GM23248 (cell line): Measurements from ENCODE around the gene NLRP4. TPM values are rescaled to one million over a fixed set of nuclear protein-coding genes. Genes with fewer than 3 reads are reported as not detected.

ENCODE experiments used
- DNase-seq: peaks from one replicate; pipeline ENCODE4 v3.0.0-alpha.2; 2015
- H2AFZ ChIP-seq: fragments of 200-600 bp; sonication (generic); 2 replicates; pipeline ENCODE4 v1.6.1; 2016; ENCODE audit warnings: antibody characterized with exemption
- H3F3A ChIP-seq: fragments of 200-600 bp; sonication (generic); 2 replicates; pipeline ENCODE4 v1.6.1; 2016; ENCODE audit warnings: mild to moderate bottlenecking, antibody characterized with exemption, mixed run types; ENCODE audit not compliant: insufficient read depth
- H3K27ac ChIP-seq: fragments of 200-600 bp; sonication (generic); 2 replicates; pipeline ENCODE4 v1.5.1; 2016; ENCODE audit warnings: mild to moderate bottlenecking
- H3K27me3 ChIP-seq: fragments of 200-600 bp; sonication (generic); replicated peaks from 2 replicates; pipeline ENCODE4 v1.6.1; 2016; ENCODE audit warnings: mild to moderate bottlenecking; ENCODE audit not compliant: insufficient read depth
- H3K36me3 ChIP-seq: fragments of 200-600 bp; sonication (generic); 2 replicates; pipeline ENCODE4 v1.6.1; 2016; ENCODE audit warnings: low read depth, mild to moderate bottlenecking
- H3K4me1 ChIP-seq: fragments of 200-600 bp; sonication (generic); 2 replicates; pipeline ENCODE4 v1.6.1; 2016; ENCODE audit warnings: mild to moderate bottlenecking; ENCODE audit not compliant: insufficient read depth
- H3K4me2 ChIP-seq: fragments of 200-600 bp; sonication (generic); one replicate; pipeline ENCODE4 v1.6.1; 2016; ENCODE audit warnings: mild to moderate bottlenecking; ENCODE audit not compliant: unreplicated experiment
- H3K4me3 ChIP-seq: fragments of 200-600 bp; sonication (generic); 2 replicates; pipeline ENCODE4 v1.5.1; 2016; ENCODE audit warnings: mild to moderate bottlenecking
- H3K79me2 ChIP-seq: fragments of 200-600 bp; sonication (generic); 2 replicates; pipeline ENCODE4 v1.6.1; 2016; ENCODE audit warnings: mild to moderate bottlenecking; ENCODE audit not compliant: insufficient read depth
- H3K9ac ChIP-seq: fragments of 200-600 bp; sonication (generic); 2 replicates; pipeline ENCODE4 v1.6.1; 2016; ENCODE audit warnings: mild to moderate bottlenecking
- H3K9me2 ChIP-seq: fragments of 200-600 bp; sonication (generic); 2 replicates; pipeline ENCODE4 v1.6.1; 2016; ENCODE audit warnings: mixed run types, mild to moderate bottlenecking, moderate library complexity; ENCODE audit not compliant: insufficient read depth
- H3K9me3 ChIP-seq: fragments of 200-600 bp; sonication (generic); one replicate; pipeline ENCODE4 v1.6.1; 2017; ENCODE audit warnings: low read depth
- H4K20me1 ChIP-seq: fragments of 200-600 bp; sonication (generic); 2 replicates; pipeline ENCODE4 v1.6.0; 2016; ENCODE audit not compliant: insufficient read depth
- EZH2 ChIP-seq: fragments of 200-600 bp; sonication (generic); IDR thresholded peaks from 2 replicates; pipeline ENCODE4 v1.6.1; 2018; ENCODE audit warnings: antibody characterized with exemption, mild to moderate bottlenecking; ENCODE audit not compliant: insufficient read depth, poor library complexity, severe bottlenecking
- EZH2phosphoT487 ChIP-seq: fragments of 200-600 bp; sonication (generic); IDR thresholded peaks from 2 replicates; pipeline ENCODE4 v1.6.1; 2018; ENCODE audit warnings: antibody characterized with exemption, moderate library complexity, mild to moderate bottlenecking, low read depth; ENCODE audit not compliant: insufficient read depth
- WGBS, 2 experiments: methylation state at CpG; one replicate each; pipeline ENCODE4 v1.1.6; 2015 to 2017; ENCODE audit warnings: low lambda C conversion rate in 2 of 2, low coverage in 1 of 2; ENCODE audit errors: missing lambda C conversion rate in 2 of 2; 5-methylcytosine and 5-hydroxymethylcytosine counted together
- in situ Hi-C: fragments of 300-500 bp; cut with MboI; formaldehyde crosslinking; loops from 2 replicates; pipeline ENCODE4 v1.15.0; 2020
- polyA plus RNA-seq: library from polyadenylated mRNA; unstranded; fragments of >200 nt; fragmentation: Nextera tagmentation; extraction: Ambion mirVana; gene quantifications from 2 replicates; pipeline ENCODE4 v1.2.1, GENCODE V29; 2016
- total RNA-seq: library from RNA; depleted of rRNA; stranded (reverse); fragments of >200 nt; shearing (Covaris generic); gene quantifications from 2 replicates; pipeline ENCODE4 v1.2.3, GENCODE V29; 2014

The NLRP4 gene
- total and polyA plus RNA-seq, 2 experiments from 2014 or later: not detected

DNA sequence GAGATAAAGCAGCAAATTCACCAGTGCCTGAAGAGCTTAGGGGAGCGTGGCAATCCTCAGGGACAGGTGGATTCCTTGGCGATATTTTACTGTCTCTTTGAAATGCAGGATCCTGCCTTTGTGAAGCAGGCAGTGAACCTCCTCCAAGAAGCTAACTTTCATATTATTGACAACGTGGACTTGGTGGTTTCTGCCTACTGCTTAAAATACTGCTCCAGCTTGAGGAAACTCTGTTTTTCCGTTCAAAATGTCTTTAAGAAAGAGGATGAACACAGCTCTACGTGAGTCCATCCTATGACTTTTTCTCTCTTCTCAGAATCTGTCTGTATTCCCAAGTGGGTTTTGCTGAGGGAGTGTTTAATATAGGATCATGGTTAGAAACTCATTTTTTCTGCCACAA, 22.6 kb downstream of the NLRP4 start:
- H3K4me2 ChIP-seq: no peak overlapping the region
- no peaks in the 10 kb centered on the region for H3F3A ChIP-seq
- TF ChIP-seq EZH2: no peak
- no peak for TF ChIP-seq EZH2phosphoT487
- no peaks in the 10 kb centered on the region for H3K9me2 ChIP-seq
- no peaks in the 10 kb centered on the region for H4K20me1 ChIP-seq
- 7 to 16% methylated on average over 5 of the region's 5 CpGs for WGBS, 2 experiments
- H3K27me3 ChIP-seq: no peaks in the 10 kb centered on the region
- no peaks in the 10 kb centered on the region for H3K36me3 ChIP-seq
- H3K4me3 ChIP-seq: no peak overlapping the region
- no peaks in the 10 kb centered on the region for H3K9me3 ChIP-seq
- no peak for DNase-seq
- no peak overlapping the region for H2AFZ ChIP-seq
- H3K27ac ChIP-seq: no peak overlapping the region
- no peaks in the 10 kb centered on the region for H3K4me1 ChIP-seq
- H3K79me2 ChIP-seq: no peaks in the 10 kb centered on the region
- in situ Hi-C loops: no loop called here
- no peak overlapping the region for H3K9ac ChIP-seq

- Histone ChIP-seq H3K4me2 (no peak overlapping the region), H3K79me2 (no peaks in the 10 kb centered on the region), H3F3A (no peaks in the 10 kb centered on the region), H3K4me1 (no peaks in the 10 kb centered on the region), H3K9ac (no peak overlapping the region), H3K4me3 (no peak overlapping the region), H2AFZ (no peak overlapping the region), H3K27me3 (no peaks in the 10 kb centered on the region), H3K9me3 (no peaks in the 10 kb centered on the region), H3K27ac (no peak overlapping the region), H3K9me2 (no peaks in the 10 kb centered on the region), H4K20me1 (no peaks in the 10 kb centered on the region), H3K36me3 (no peaks in the 10 kb centered on the region)
- TF ChIP-seq EZH2phosphoT487 (no peak), EZH2 (no peak)
- in situ Hi-C loops: no loop called here
- no peak for DNase-seq
- 13 to 22% methylated on average over 3 of the region's 3 CpGs for WGBS, 2 experiments
These were observed 30.2 kb downstream of the NLRP4 start for GRCh38 chr19:55866521-55866920.

DNA sequence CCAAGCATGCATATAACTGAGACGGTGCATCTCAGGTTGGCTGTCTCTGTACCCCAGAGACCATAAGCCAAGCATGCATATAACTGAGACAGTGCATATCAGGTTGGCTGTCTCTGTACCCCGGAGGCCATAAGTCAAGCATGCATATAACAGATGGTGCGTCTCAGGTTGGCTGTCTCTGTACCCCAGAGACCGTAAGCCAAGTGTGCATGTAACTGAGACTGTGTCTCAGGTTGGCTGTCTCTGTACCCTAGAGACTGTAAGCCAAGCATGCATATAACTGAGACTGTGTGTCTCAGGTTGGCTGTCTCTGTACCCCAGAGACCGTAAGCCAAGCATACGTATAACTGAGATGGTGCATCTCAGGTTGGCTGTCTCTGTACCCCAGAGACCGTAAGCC, 30.8 kb downstream of the NLRP4 start:
- Histone ChIP-seq H3K9me3 (no peaks in the 10 kb centered on the region), H3K79me2 (no peaks in the 10 kb centered on the region), H3K9ac (no peak overlapping the region), H3K4me3 (no peak overlapping the region), H3K4me1 (no peaks in the 10 kb centered on the region), H3K27me3 (no peaks in the 10 kb centered on the region), H3K4me2 (no peak overlapping the region), H4K20me1 (no peaks in the 10 kb centered on the region), H3F3A (no peaks in the 10 kb centered on the region), H3K27ac (no peak overlapping the region), H2AFZ (no peak overlapping the region), H3K9me2 (no peaks in the 10 kb centered on the region), H3K36me3 (no peaks in the 10 kb centered on the region)
- TF ChIP-seq EZH2phosphoT487: no peak
- no peak for TF ChIP-seq EZH2
- DNase-seq: no peak
- WGBS, 2 experiments: 44 to 45% methylated on average over 7 of the region's 7 CpGs
- in situ Hi-C loops: no loop called here

DNA sequence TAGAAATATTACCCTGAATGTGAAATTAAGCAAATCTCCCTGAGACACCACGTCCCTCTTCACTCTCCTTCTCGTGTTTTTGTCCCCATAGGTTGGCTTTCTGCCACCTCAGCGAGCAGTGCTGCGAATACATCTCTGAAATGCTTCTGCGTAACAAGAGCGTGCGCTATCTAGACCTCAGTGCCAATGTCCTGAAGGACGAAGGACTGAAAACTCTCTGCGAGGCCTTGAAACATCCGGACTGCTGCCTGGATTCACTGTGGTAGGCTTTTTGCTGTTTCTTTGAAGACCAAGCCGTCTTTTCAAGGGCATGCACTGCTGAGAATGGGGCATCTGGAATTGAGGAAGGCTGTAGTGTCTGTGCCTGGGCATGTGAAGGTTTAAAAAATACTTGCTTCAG, 34.4 kb downstream of the NLRP4 start:
- H3K4me3 ChIP-seq: no peak overlapping the region
- no peak overlapping the region for H3K27ac ChIP-seq
- no peak for DNase-seq
- no peaks in the 10 kb centered on the region for H3K27me3 ChIP-seq
- no peak overlapping the region for H3K4me2 ChIP-seq
- H4K20me1 ChIP-seq: no peaks in the 10 kb centered on the region
- 31 to 32% methylated on average over 11 of the region's 11 CpGs for WGBS, 2 experiments
- in situ Hi-C loops: no loop called here
- no peaks in the 10 kb centered on the region for H3K79me2 ChIP-seq
- no peak overlapping the region for H2AFZ ChIP-seq
- TF ChIP-seq EZH2 (no peak), EZH2phosphoT487 (no peak)
- no peaks in the 10 kb centered on the region for H3K9me3 ChIP-seq
- H3F3A ChIP-seq: no peaks in the 10 kb centered on the region
- H3K9me2 ChIP-seq: no peaks in the 10 kb centered on the region
- H3K4me1 ChIP-seq: no peaks in the 10 kb centered on the region
- no peak overlapping the region for H3K9ac ChIP-seq
- no peaks in the 10 kb centered on the region for H3K36me3 ChIP-seq

GRCh38 chr19:55877211-55877610, 40.9 kb downstream of the NLRP4 start:
- Histone ChIP-seq H3K4me2 (no peak overlapping the region), H4K20me1 (no peaks in the 10 kb centered on the region), H3K79me2 (no peaks in the 10 kb centered on the region), H3K9ac (no peak overlapping the region), H2AFZ (no peak overlapping the region), H3K4me1 (no peaks in the 10 kb centered on the region), H3K9me2 (no peaks in the 10 kb centered on the region), H3F3A (no peaks in the 10 kb centered on the region), H3K27me3 (no peaks in the 10 kb centered on the region), H3K36me3 (no peaks in the 10 kb centered on the region), H3K4me3 (no peak overlapping the region), H3K9me3 (no peaks in the 10 kb centered on the region), H3K27ac (no peak overlapping the region)
- 3 to 6% methylated on average over 3 of the region's 3 CpGs for WGBS, 2 experiments
- TF ChIP-seq EZH2: no peak
- no peak for TF ChIP-seq EZH2phosphoT487
- no peak for DNase-seq
- in situ Hi-C loops: no loop called here
